GM18907 (cell line): ENCODE data around the gene YBX3.
A peak's percentile ranks its signal among the peaks of the same experiment; 100 is the strongest.
"Not testable (repeated sequence)": the region's sequence is repeated elsewhere in the genome, so short reads cannot be mapped to it uniquely, and the experiment has no call there.

ENCODE experiments used
- ATAC-seq: cut with Tn5 transposase; IDR thresholded peaks from one replicate; pipeline ENCODE4 v1.9.1; 2021; ENCODE audit warnings: mild to moderate bottlenecking, moderate library complexity; ENCODE audit not compliant: unreplicated experiment

Gene YBX3

DNA sequence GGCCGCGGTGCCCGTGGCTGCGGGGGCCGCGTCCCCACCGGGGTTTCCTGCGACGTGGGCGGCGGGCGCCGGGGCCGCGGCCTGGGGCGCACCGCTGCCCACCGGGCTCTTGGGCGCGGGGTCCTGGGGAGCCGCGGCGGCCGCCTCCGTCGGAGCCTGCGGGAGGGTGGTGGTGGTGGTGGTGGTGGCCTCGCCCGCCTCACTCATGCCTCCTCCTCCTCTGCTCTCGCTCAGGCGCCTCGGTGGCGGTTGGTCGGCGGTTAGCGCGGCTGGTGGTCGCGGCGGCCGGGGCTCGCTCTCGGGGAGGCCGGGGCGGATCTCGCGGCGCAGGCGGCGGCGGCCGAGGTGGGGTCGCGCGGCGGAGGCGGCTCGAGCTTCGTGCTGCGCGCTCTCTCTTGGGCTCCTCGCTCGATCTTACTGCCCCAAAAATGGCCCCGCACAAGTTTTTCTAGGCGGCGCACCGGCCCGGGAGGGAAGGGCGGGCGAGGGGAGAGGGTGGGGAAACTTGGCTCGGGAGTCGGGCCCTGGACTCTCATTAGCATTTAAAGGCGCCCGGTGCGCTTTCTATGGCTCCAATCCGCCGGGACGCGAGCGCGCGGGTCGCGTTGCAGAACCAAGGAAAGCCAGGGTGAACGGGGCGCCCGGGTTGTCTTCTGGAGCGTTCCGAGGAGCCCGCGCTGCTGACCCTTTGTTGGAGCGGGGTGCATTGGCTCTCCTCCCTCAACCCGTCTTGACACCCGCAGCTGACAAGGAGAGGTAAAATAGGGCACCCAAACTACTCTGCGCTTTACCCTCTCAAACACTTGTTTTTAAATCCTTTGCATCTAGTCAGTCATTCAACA is at the start of gene YBX3:
TSS of gene YBX3 (minus strand) at position 419 of the 842 bp plus-strand sequence. CDS start at position 207, 212 bp downstream.
- peak; percentile 50 for ATAC-seq

DNA sequence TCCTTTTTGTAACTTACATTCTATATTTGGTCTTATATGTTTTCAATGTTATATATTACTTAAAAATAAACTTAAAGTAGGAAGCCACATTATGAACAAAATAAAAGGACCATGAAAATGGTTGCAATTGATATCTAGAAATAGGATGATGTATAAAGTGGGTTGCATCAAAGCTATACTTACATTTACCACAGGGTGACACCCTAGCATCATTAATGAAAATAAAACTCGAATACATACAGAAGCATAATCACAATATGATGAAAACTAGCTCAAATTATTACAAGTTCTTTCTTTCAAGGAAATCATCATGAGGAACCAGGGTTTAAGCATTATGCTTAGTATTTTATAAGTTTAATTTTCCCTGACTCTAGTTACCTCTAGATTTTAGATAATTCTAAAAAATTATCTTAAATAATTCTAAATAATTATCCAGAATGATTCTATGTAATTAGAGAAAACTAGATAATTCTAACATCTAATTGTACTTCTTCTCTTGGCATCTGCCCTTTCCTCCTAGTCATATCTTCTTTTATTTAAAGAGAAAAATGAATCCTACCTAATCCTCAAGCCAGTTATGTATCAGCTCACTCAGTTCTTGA is 48.1 kb upstream of the YBX3 start:
- no peak for ATAC-seq

DNA sequence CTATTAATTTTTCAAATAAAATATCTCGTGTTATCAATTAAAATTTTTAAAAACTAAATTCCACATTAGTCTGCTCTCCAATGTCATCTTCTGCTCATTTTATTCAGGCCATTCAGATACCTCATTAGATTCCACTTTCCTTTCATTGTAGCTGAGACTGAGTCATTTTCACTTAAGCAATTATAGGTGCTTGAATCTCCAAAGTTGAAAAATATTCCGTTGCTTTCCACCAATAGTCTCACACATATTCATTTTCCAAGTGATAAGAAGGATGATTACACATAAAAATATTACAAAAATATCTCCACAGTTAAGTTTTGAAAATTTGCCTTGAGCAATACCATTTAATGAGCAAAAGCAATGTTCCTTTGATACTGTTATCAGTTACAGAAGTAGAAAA is 36.5 kb upstream of the YBX3 start:
- ATAC-seq = no peak

DNA sequence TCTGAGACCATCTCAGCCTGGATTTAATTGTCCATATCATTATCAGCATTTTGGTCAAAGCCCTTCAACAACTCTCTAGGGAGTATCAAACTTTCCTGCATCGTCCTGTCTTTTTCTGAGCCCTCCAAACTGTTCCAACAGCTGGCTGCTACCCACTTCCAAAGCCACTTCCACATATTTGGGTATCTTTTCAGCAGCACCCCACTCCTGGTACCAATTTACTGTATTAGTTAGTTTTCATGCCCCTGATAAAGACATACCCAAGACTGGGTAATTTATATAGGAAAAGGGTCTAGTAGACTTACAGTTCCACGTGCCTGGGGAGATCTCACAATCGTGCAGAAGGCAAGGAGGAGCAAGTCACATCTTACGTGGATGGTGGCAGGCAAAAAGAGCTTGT is 33.1 kb upstream of the YBX3 start:
- ATAC-seq = no peak

DNA sequence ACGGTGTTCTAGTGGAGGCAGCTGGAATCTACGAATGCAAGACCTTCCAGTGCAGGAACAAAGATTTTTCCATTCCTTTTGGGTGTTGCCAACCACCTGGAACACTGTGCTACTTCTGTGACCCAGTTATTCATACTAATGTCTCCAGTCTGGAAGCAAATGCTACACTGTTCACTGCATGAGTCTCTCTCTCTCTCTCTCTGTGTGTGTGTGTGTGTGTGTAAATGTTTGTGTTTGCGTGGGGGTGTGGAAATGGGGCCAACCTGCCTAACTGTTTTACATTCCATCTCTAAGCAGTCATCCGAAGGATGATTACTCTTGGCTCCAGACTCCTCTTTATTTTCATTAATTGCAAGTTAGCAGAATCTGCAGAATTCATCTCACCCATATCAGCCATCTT is 29.9 kb upstream of the YBX3 start:
- ATAC-seq = no peak

DNA sequence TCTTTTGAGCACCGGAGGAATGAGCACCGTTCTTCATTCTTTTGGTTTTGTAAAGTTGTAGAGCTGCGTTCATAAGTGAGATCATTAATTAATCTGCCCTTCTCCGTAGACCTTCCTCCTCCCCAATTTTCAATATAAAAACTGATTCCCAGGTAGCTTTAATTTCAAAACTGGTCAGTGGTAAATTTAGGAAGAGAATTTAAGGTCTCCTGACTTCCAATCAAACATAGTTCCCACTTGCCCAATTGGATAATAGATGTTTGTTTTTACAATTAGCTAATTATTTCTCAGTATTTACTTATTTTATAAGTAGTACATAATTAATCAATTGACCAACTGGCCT is 27.2 kb upstream of the YBX3 start:
- ATAC-seq = peak; percentile 7

DNA sequence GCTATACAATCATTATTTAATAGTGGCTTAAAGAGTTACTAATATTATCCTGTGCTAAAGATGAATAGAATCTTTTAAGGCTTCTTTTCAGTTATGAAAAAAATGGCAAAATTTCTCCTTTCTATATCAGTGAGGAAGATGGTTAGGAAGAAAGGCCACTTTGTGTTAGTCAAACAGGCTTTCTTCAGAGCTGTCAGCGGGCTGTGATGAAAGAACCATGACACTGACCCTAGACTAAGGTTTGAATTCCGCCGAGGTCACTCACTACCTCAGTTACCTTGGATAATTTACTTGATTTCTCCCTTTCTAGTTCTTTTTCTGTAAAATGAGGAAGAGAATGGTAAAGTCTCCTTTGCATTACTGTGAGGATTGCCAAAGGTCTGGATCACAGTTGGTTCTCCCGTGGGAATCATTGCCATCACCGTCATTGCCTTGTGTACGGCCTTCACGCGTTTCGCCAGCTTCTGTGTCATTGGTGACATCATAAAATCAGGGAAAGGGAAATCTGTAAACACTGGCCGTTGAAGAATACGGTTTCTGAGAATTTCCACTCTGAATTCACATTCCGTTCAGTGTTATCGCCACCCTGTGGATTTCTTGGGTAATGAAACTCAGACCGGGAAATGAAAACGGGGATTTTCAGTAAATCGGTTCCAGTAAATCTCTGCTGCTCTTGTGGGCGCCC is 26.7 kb upstream of the YBX3 start:
- ATAC-seq = peak; percentile 96

DNA sequence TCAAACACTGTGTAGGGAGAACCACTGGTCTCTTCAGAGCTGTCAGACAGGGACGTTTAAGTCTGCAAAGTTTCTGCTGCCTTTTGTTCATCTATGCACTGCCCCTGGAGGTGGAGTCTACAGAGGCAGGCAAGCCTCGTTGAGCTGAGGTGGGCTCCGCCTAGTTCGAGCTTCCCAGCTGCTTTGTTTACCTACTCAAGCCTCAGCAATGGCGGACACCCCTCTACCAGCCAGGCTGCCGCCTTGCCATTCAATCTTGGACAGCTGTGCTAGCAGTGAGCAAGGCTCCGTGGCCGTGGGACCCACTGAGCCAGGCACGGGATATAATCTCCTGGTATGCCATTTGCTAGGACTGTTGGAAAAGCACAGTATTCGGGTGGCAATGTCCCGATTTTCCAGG is 24.6 kb upstream of the YBX3 start:
- ATAC-seq = no peak

DNA sequence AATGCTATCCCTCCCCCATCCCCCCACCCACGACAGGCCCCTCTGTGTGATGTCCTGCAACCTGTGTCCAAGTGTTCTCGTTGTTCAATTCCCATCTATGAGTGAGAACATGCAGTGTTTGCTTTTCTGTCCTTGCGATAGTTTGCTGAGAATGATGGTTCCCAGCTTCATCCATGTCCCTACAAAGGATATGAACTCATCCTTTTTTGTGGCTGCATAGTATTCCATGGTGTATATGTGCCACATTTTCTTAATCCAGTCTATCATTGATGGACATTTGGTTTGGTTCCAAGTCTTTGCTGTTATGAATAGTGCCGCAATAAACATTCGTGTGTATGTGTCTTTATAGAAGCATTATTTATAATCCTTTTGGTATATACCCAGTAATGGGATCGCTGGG is 20.3 kb upstream of the YBX3 start:
- ATAC-seq = not testable (repeated sequence)

DNA sequence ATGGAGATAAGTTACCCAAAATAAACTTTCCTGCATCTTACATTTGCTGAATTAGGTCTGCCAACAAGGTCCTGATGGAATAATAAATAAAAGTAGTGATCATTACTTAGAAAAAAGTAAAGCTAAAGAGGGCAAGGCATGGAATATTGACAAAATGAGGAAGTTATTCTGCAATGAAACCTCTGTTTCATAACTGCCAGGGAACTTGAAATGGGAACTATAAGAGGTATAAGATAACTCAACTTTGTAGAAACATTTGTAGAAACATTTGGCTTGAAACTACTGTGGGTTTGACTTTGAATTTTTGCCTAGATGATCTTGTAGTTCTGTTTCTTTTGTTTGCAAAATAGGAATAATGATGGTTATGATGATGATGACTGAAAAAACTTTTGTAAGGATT is 18.7 kb upstream of the YBX3 start:
- no peak for ATAC-seq

DNA sequence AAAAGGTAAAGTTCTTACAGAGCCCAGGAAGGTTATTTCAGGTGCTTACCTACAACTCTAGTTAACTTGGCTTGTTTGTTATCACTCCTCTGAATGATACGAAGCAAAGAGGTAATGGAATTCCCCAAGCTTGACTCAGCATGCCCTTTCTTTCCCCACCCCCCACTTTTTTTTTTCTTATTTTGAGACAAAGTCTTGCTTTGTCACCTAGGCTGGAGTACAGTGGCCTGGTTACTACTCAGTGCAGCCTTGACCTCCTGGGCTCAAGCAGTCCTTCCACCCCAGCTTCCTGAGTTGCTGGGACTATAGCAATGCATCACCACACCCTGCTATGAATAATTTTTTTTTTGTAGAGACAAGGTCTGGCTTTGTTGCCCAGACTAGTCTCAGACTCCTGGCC is 17.1 kb upstream of the YBX3 start:
- no peak for ATAC-seq

DNA sequence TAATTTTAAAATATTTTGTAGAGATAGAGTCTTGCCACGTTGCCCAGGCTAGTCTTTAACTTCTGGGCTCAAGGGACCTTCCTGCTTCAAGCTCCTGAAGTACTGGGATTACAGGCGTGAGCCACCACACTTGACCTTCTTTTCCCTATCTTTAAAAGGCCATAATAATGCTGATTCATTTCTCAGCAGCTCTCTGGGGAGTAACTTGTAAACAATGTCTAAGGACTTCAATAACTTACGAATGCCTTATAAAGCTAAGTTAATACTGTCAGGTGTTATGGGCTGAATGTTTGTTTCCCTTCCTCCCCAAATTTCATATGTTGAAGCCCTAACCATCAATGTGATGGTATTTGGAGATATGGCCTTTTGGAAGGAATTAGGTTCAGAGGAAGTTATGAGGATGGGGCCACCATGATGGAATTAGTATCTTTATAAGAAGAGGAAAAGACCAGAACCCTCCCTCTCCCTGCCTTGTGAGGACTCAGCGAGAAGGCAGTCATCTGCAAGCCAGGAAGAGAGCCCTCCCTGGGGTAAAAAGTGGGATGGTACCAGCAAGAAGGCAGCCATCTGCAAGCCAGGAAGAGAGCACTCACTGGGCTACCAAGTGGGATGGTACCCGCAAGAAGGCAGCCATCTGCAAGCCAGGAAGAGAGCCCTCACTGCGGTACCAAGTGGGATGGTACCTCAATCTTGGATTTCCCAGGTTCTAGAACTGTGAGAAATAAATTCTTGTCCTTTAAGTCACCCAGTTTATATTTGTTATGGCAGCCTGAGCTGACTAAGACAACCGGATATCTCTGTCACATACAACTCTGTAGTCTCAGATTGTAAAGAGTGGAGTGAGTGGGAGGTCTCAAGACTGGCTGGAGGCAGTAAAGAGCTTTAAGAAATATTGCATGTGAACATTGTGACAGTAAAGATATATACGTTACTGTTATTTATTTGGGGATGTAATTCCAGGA is 16.3 kb upstream of the YBX3 start:
- no peak for ATAC-seq

DNA sequence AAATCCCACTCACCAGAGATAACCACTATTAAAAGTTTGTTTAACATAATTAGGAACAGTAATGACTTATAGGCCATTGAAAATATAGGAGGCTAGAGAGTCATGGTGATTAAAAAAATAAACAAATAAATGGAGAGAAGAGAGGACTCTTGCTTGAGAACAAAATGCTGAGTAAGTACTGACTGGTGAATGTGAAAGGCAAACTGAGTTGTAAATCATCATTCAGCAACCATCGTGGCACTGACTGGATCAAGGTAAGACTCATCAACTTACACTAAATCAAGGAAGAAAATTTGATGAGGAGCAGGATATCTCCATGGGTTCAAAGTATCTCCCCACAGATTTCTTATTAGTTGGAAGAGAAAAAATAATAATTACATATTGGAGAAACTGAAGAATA is 14.1 kb upstream of the YBX3 start:
- ATAC-seq = no peak

DNA sequence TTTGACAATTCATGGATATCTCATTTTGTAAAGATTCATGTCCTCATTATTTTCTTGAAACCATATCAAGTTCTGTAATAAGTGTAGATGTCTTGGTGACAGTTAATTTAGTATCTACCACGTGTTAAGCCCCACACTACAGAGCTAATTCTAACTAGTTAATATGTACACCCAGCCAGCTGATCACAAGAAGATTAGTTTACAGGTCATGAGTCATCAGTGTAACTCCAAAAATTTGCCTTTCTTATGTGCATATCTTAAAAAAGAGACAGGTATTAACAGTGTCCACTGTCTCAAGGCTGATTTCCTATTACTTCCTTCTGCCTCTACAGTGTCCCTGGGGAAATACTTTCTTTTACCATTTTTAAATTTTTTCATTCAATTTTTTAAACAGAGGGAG is 13.3 kb upstream of the YBX3 start:
- no peak for ATAC-seq

DNA sequence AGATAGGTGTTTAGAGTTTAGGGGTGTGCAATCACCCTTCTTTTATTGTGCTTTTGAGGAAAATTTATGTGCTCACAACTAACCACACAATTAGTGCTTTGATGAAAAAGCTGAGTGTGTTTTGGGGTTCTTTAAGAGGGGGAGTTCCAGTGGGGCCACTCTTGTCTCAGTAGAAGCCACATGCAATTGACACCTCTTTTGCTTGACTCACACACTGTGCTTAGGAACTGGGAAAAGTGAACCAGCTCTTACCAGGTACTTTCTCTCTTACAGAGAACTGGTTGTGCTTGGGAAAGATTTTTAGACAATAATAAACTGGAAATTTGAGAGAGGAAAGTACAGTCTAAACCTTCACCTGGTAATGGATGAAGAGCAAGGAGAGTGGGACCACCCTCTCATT is 12.3 kb upstream of the YBX3 start:
- no peak for ATAC-seq

DNA sequence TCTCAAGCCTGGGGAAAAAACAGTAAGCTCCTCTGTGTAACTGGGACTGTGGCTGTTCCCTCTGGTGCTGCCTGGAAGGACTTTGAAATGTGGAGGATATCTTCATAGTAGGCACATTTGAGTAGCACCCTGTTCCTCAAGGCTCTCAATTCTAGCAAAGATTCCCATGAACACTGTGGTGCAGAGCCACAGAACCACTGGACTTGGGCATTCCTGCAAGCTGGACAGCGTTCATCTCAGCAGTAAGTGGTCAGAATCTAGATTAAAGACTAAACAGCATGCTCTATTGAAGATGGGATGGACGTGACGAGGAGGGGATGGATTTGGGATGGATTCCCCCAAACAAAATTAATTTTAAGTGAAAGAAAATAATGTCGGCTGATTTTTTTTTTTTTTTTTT is 9.4 kb upstream of the YBX3 start:
- ATAC-seq = no peak

DNA sequence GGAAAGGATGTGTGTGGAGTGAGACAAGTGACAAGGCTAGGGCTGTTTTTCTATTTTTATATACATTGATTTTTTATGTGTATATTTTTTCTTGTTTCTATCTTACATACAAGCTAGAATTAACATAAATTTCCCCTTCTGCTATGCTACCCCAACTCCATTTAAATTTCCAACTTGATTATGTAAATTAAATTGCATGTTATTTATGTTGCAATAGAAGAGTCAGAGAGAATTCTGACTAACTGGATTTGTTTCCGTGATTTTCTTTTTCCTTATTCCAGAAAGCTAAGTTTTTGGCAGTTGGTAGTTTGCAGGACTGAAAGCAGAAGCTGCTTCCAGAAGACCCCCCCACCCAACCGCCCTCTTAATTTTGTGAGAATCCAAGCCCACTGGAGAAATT is 8.9 kb upstream of the YBX3 start:
- no peak for ATAC-seq

DNA sequence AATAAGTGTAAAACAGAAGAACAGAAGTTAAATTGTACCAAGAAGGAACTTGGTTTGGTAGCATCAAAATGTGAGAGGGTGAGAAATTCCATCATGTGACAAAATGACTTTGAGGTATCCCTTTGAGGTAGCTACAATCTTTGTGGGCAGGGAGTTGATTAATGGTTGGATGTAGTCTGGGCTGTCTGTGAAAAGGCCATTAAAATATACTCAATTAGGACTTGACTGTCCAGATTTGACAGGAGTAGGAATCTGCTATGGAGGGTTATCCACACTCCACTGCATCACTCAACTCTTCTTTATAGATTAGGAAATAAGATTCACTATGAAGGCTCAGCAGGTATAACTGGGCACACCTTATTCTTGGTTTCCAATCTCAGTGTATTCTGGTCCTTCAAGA is 7.4 kb upstream of the YBX3 start:
- no peak for ATAC-seq

DNA sequence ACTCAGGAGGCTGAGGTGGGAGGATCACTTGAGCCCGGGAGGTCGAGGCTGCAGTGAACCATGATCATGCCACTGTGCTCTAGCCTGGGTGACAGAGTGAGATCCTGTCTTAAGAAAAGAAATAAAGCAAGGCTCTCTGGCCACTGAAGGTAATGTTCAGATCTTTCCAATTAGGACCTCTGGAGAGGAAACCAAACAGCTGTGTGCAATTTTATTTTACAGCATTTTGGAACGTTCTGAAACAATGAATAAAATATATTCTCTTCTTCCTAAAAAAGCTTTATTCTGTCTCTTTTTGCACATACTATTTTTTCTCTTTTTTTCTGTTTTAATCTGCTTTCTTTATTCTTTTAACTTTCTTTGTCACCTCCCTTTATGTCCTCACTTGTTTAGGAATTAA is 5.0 kb upstream of the YBX3 start:
- no peak for ATAC-seq

DNA sequence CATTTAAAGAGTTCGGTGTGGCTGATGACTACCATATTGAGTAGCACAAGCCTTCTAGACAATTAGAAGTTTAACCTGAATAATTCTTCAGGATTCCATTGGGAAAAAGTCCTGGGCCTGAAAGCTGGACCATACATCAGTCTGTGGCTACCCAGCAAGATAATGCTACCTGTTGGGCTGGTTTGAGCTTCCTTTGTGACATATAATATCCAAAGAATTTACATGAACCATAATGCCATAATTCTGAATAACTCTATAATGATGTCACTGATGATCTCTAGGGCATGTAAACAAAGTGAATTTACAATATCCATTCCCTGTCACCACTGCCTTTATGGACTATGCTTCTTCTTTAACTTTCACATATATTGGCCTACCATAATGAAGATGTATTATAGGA is 3.8 kb upstream of the YBX3 start:
- no peak for ATAC-seq

DNA sequence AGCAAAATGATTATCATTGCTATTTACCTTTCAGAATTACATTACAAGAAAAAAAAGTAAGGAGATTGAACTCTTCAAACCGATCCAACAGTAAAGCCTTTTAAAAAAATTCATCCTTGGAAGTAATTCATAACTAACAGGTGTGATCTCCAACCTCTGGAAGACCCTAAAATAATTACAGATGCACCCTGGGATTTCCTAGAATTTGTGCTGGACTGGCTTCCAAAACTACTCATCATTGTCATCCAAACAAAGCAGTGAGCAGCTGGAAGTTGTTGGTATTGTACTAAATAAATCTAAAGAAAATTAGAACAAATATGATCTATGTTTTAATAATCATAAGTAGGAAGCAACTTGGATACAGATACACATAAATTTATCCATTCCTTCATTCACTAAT is 1.9 kb upstream of the YBX3 start:
- ATAC-seq = no peak
